AG09309 (cell line): ENCODE results near the gene AHRR.
"Not testable (repeated sequence)": the region's sequence is repeated elsewhere in the genome, so short reads cannot be mapped to it uniquely, and the experiment has no call there.

Experiments used
- DNase-seq: peaks from one replicate; pipeline ENCODE4 v3.0.0-alpha.2; 2010; ENCODE audit warnings: low read depth
- H3K4me3 ChIP-seq: 2 replicates; pipeline ENCODE4 v1.5.1; 2011; ENCODE audit warnings: mild to moderate bottlenecking, low read depth, low read length, moderate library complexity; ENCODE audit not compliant: control insufficient read depth
- CTCF ChIP-seq: IDR thresholded peaks from 2 replicates; pipeline ENCODE4 v1.5.1; 2011; ENCODE audit warnings: mild to moderate bottlenecking, low read depth, low read length, inconsistent platforms; ENCODE audit not compliant: insufficient read depth, control insufficient read depth; ENCODE audit errors: missing control alignments

Gene AHRR

DNA sequence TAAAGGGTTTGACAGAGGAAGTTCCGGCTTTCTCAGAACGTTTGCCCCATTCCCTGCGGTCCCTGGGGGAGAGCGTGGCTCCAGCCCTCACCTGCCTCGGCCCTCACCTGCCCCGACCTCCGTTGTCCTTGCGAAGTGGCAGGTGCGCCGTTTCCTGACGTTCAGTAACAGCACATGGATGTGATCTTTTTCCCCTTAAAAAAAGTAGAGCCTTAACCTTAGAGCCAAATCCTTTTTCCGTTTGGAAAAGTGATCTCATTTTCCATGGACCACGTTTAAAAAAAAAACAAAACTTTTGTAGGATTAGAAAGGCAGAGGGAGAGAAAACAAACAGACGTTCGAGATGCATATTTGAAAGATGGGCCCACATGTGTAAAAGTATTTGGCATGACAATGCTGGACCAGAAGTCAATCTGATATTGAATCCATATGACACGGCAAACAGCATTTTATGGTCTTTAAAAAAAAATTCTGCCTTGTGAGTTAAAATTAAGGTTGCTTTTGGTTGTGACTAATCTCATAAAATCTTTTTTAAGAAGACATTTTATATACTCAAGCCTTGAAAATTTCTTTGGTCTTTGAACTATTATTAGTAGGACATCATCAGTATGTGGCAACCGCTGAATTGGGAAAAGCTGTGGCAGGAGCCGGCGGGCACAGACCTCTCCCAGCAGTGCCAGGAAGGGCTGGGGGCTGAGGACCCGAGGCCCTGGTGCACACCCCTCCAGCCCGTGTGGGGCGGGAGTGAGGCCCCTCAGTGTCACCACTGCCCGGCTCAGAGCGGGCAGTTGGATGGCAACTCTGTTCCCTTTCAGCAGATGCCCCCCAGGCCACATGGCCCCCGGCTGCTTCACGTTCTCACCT, 79.0 kb downstream of the AHRR start:
- no peak for TF ChIP-seq CTCF
- H3K4me3 ChIP-seq = peak overlapping the region; percentile 9
- DNase-seq = peak; percentile 98

DNA sequence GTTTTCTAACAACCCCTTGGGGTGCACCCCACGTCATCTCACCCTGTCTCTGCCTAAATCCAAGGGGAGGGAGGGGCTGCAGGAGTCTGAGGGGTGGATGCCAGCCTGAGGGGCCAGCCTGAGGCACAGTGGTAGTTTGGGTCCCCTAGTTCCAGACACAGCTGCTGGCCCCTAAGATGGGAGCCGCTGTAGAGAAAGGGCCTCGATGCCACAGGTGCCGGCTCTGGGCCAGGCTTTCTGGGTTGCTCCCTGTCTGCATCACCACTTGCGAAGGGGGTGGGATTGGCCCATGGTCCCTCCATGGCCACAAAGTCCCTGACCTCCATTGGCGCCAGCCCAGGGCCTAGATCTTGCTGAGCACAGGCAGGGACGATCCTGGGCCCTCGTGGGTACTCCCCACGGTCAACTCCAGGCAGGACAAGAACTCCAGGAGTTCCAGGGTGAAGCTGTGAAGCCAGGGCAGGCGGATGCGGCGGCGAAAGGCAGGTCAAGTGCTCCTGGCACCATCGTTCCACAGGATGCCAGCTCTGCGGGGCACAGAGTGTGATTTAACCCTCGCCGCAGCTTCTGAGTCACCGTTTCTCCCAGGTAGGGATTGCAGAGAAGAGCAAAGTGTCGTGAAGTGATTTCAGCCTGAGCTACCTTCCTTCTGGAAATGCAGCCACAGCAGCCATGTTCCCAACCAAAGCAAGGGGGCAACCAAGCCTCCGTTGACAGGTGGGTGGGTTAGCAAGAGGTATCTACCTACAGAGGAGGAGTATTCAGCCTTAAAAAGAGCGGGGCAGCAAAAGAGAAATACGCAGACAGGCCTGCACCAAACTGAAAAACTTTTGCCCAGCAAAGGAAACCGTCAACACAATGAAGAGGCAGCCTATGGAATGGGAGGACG, 79.9 kb downstream of the AHRR start:
- H3K4me3 ChIP-seq = no peak overlapping the region
- DNase-seq = no peak
- TF ChIP-seq CTCF = no peak

DNA sequence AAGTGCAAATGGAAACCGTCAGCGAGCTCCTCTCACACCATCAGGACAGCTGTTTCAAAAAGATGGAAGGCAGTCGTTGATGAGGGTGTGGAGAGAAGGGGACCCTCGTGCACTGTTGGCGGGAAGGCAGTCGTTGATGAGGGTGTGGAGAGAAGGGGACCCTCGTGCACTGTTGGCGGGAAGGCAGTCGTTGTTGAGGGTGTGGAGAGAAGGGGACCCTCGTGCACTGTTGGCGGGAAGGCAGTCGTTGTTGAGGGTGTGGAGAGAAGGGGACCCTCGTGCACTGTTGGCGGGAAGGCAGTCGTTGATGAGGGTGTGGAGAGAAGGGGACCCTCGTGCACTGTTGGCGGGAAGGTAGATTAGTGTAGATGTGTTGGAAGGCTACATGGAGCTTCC, 80.7 kb downstream of the AHRR start:
- H3K4me3 ChIP-seq, DNase-seq: not testable (repeated sequence)

DNA sequence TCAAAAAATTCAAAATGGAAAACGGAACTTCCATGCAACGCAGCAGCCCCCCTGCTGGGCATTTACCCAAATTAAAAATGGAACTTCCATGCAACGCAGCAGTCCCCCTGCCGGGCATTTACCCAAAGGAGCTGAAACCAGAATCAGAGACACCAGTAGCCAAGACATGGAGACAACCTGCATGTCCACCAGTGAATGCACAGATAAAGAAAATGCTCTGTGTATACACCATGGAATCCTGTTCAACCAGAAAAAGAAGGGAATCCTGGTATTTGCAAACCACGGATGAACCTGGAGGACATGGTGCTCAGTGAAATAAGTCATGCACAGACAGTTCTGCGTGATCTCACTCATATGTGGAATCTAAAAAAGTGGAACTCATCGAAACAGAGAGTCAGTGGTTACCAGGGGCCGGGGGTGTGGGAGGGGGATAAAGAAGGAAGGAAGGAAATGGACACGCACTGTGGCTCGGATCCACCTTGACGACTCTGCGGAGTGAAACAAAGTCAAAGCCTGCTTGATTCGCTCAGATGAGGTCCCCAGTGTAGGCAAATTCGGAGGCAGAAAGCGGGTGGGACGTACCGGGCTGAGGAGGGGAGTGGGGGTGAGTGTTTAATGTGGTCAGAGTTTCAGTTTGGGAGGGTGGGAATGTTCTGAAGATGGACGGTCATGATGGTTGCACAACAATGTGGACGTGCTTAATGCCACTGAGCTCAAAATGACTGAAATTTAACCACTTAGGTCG, 81.3 kb downstream of the AHRR start:
- TF ChIP-seq CTCF = no peak
- no peak overlapping the region for H3K4me3 ChIP-seq
- no peak for DNase-seq

- no peak for DNase-seq
- TF ChIP-seq CTCF = no peak
- no peak overlapping the region for H3K4me3 ChIP-seq
These were observed 82.5 kb downstream of the AHRR start for GRCh38 chr5:403995-404394.

DNA sequence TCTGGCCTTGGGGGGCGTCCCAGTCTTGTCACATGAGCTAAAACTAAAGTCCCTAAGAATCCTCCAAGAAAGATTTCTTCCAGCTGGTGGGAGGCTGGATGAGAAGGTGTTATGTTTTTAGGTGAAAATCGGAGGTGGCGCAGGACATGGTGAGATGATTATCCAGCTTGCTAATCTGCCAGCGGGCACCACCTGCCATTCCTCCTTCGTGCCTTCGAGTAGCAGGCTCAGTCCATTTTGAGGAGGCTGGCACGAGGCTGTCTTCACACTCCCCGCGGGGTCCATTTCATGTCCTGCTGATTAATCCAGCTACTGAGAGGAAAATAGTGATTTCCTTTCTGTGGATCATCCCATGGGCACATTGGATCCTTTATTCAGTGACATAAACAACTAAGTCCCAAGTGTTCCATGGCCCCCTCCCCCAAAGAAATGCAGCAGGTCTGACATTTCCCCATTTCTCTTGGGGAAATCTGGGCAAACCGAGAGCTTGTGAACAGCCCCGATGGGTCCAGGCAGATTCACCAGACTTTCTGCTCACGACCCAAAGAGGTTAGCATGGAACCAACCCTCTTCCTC, 83.2 kb downstream of the AHRR start:
- DNase-seq = no peak
- no peak for TF ChIP-seq CTCF
- H3K4me3 ChIP-seq = no peak overlapping the region
